Stimulated activated CD4-positive, alpha-beta T cell treated with anti-CD3 and anti-CD28 coated beads, Interleukin-12 subunit alpha, Interleukin-12 subunit beta, amount 100 ng/mL, for 24 hours (primary cell): ENCODE data around the gene OR2AT4.
"Not testable (repeated sequence)": the region's sequence is repeated elsewhere in the genome, so short reads cannot be mapped to it uniquely, and the experiment has no call there.

ENCODE experiments used
- DNase-seq, 2 experiments: peaks; one replicate each; pipeline ENCODE4 v3.0.0-alpha.2; 2020; ENCODE audit warnings: low read depth in 2 of 2

The OR2AT4 gene

GRCh38 chr11:75096456-75097172 is at the start of gene OR2AT4:
Gene OR2AT4 (minus strand): TSS chr11:75096876.
- DNase-seq = no peak

DNA sequence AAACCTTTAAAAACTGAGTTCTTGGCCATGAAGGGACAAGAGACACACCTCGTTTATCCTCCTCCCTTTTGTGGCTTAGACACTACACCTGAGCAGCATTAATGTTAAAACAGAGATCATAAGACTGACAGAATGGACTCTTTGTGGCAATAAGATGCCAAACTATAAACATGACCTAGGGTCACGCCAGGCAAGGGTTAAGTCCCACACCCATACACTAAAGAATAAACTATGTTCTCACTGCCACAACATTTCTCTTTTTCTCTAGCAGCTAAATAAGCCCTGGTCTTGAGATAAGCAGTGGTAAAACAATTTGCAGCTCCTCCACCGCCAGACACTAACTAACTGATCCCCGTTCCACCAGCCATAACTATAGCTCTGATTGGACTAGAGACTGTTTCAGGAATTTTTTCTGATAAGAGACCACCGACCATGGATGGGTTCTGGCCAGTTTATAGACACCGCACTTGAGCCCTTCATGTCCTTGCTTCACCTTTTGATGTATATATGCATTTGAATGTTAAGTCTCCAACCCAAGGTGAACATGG is 49.4 kb upstream of the OR2AT4 start:
- DNase-seq = no peak

- no peak for DNase-seq
Observed at GRCh38 chr11:75145196-75145971, 48.7 kb upstream of the OR2AT4 start.

DNA sequence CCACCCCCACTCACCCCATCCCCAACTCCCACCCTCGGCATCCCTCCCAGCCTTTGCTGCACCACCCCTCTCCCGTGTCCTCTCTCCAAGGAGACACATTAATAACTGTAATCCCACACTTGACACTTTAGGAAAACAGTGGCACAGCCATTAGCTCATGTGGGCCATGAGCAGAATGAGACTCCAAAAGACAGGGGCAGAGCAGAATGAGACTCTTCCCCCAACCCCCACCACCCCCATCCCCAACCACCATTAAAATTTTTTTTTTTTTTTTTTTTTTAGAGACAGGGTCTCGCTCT is 48.0 kb upstream of the OR2AT4 start:
- DNase-seq = no peak

GRCh38 chr11:75143420-75143731 is 46.7 kb upstream of the OR2AT4 start:
- no peak for DNase-seq

DNA sequence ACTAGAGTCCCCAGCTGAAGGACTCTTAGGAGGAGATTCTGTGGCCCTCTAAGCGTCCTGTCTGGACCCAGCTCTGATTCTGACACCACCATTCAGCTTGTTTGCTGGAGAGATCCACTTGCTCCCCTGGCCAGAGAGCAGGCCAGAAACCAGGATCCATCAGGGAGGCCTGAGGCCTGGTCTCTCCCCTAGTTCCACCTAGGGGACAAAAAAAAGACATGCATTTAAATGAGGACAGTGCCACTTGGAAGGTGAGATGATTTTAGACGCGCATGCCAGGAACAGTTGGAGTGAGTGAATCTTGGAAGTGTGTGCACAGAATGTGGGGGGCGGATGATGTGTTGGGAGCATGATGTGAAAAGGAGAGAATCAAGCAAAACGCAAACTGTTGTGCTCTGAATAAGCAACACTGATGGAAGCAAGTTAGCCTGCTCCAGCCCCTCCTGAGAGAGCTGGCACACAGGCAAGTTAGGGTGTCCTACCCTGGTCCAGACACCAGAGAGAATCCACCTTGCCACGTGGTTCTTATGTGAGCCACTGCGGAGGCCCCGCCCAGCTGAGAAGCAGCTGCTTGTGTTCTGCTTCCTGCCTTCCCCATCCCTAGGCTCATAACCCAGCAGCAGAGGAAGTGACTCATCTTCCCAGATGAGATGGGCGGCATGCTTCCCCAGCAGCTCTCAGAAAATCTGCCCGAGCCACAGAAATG is 46.2 kb upstream of the OR2AT4 start:
- DNase-seq = peak; percentile 57 to 67

DNA sequence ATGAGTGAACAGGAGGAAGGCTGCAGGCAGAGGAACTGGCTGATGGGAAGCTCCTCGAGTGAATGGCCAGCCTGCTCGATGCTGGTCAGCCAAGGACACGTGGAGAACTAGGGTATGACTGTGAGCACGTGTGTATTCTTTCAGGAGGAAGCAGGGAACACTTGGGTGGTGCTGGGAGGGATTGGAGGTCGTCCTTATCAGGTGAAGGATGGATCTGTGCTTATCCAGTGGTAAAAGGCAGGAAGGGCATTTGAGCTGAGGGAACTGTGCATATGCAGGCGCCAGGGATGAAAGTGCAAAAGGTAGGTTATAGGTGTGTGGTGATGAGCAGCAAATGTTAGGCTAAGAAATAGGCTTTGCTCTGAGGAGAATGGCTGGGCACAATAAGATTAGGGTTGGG is 44.5 kb upstream of the OR2AT4 start:
- DNase-seq = no peak

GRCh38 chr11:75140269-75141138 is 43.8 kb upstream of the OR2AT4 start:
- DNase-seq = peak; percentile 50 to 79

- no peak for DNase-seq
Observed at GRCh38 chr11:75135651-75136050, 39.0 kb upstream of the OR2AT4 start.

GRCh38 chr11:75135021-75135650 is 38.5 kb upstream of the OR2AT4 start:
- no peak for DNase-seq

DNA sequence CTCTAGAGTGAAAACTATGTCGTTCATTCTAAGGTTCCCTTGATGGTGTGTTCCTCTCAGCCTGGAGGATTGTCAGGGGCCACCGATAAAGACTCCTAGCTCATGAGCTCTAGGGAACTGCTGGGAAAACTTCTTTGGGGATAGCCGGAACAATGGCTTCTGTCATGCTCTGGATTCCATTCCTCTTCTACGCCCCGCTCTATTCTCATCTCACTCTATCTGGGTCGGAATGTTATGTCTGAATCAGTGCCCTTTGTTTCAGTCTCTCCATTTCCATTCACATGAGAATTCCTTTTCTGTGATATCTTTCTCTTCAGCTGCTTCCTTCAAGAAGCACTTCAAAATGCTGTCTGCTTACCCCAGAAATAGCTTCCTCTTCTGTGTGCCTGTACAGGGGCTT is 37.3 kb upstream of the OR2AT4 start:
- DNase-seq = no peak

DNA sequence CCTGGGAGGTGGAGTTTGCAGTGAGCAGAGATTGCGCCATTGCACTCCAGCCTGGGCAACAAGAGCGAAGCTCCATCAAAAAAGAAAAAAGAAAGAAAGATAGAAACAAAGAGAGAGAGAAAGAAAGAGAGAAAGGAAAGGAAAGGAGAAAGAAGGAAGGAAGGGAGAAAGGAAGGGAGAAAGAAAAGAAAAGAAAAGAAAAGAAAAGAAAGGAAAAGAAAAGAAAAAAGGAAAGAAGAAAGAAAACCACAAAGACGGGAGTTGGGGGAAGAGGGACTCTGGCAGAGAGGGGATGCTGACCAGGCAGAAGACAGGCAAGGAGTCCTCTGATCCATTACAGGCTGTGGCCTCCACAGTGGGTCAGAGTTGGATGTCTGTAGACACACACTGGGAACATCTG is 35.4 kb upstream of the OR2AT4 start:
- DNase-seq = no peak

- DNase-seq = no peak
Observed at GRCh38 chr11:75126564-75126963, 29.9 kb upstream of the OR2AT4 start.

DNA sequence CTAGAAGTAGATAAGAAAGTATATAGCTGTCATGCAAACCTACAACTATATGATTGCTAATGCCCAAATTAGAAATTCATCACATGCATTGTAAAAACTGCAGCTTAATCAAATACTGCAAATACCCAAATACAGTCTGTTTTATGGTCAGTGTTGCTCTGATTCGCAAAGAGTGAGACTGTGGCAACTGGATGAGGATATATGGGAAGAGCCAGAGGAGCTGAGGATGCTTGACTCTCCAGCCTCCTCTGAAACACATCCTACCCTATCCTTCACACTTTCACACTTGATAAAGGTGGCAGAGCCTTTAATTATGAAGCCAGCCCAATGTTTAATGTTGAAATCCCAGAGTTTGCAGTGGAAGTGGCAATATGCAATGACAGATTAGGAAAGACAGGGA is 21.9 kb upstream of the OR2AT4 start:
- no peak for DNase-seq

GRCh38 chr11:75114465-75114864 is 17.8 kb upstream of the OR2AT4 start:
- DNase-seq = no peak

- DNase-seq = no peak
Observed at GRCh38 chr11:75113030-75113429, 16.4 kb upstream of the OR2AT4 start.

DNA sequence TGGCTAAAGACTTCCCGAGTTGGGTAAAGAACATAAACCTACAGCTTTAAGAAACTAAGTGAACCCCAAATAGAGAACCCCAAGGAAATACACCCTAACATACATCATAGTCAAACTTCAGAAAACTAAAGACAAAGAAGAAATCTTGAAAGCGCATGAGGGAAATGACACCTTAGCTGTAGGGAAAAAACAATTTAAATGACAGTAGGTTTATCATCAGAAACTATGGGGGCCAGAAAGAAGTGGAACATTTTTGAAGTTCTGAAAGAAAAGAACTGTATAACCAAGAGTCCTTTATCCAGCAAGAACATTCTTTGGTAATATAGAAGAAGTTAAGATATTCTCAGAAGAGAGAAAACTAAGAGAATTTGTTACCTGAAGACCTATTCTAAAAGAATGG is 15.5 kb upstream of the OR2AT4 start:
- no peak for DNase-seq

DNA sequence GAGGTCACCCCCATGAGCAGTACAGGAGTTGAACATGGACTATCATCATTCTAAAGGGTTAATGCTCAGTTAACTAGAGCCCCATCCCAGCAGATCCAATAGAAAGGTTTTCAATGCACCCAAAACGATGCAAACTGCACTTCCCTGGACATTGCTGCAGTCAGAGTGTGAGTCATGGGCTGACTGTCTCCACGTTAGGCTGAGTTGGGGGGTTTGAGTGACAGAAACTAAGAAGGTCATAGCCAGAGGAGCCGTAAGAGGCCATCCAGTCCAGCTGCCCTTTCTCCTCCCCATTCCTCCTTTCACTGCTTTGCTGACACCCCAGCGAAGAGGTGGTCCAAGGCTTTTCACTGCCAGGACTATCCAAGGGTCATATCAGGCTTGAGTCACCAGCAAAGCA is 10.5 kb upstream of the OR2AT4 start:
- no peak for DNase-seq

- not testable (repeated sequence) for DNase-seq
Observed at GRCh38 chr11:75105967-75106681, 9.4 kb upstream of the OR2AT4 start.

- DNase-seq = no peak
Observed at GRCh38 chr11:75105462-75105925, 8.8 kb upstream of the OR2AT4 start.
